GM18870 (cell line): ENCODE data around the gene FSIP1.

ENCODE experiments used
- ATAC-seq: cut with Tn5 transposase; IDR thresholded peaks from one replicate; pipeline ENCODE4 v1.9.1; 2021; ENCODE audit warnings: moderate library complexity; ENCODE audit not compliant: unreplicated experiment

Gene FSIP1

DNA sequence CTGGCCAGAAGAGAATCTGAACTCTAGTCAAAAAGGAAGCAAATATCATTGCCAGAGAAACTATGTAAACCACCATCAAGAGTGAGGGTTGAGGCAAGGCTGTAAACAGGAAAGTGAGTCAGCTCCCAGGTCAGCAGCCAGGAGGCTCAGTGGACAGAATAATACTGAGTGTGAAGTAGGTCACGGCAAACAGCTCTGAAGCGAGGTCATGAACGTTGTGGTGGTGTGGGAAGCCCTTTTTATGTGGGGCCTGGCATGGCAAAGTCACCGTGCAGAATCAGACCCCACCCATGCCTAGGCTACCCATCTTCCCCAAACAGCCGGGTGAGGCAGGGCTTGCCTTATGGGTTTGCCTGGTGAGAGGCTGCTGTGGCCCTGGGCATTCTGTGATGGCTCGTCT, 157.8 kb downstream of the FSIP1 start:
- no peak for ATAC-seq

DNA sequence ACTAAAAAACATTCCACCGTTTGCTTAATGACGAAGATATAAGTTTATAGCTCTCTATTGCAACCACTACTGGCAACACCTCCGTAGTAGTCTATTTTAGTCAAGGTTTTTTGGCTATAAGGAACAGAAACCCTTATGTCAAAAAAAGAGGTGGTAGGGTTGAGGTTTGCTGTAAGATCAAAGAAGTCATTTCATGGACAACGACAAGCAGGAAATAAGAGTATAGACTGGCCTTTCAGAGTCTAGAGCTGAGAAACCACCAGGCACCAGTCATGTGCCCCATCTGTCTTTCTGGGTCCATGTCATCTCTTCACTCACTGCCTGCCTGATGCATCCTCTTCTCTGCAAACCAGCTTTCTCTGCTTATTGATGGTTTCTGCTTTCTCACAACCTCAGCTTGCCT, 159.1 kb downstream of the FSIP1 start:
- peak; percentile 85 for ATAC-seq

DNA sequence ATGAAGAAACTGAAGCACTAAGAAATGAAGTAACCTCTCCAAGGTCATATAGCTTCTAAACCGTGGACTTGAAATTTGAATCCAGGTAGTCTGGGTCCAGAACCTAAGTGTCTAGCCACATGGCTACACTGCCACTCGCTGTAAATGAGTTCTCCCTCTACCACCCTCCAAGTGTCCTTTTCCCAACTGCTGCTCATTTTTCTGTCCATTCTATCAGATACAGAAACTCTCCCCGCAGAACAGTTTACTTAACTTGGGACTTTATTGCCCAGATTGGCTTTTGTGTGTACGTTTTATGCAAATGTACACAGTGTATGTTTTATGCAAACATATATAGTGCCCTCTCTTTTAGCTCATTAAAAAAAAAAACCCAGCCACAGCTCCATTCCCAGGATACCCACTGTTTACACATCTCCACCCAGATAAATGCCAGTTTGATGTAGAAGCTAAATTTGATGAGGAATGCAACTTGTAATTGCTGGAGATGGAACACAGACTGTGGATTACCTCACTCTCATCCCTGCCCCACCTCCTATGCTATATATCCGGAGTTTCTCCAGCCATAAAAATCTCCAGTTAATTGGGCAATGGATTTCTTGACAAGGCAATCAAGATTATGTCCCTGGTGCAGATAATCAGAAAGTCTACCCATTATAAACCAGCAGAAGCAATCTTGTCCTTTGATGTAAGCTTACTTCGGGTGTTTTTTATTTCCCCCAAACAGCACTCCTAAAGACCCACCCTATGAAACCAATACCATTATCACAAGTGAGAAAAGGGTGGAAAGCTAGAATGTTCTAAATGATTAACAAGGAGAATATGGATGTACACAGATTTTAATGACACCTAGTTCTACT, 159.8 kb downstream of the FSIP1 start:
- peak; percentile 6 for ATAC-seq

GRCh38 chr15:39621976-39622375, 160.7 kb downstream of the FSIP1 start:
- no peak for ATAC-seq

DNA sequence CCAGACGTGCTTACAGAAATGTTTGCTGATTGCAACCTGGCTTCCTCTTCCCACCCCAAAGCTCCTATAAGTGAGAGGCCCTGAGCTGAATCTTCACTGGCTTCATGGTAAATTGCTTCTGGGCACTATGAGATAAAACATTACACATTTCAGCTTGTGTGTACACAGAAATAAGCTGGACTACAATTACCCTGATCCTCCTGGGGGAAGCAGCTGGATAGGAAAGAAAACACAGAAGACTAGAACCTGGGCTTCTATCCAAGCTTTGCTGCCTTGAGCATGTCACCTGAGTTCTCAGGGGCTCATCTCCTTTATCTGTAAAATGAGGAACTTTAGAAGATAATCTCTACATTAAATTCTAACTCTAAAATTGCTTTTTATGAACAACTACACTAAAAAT, 161.4 kb downstream of the FSIP1 start:
- no peak for ATAC-seq

DNA sequence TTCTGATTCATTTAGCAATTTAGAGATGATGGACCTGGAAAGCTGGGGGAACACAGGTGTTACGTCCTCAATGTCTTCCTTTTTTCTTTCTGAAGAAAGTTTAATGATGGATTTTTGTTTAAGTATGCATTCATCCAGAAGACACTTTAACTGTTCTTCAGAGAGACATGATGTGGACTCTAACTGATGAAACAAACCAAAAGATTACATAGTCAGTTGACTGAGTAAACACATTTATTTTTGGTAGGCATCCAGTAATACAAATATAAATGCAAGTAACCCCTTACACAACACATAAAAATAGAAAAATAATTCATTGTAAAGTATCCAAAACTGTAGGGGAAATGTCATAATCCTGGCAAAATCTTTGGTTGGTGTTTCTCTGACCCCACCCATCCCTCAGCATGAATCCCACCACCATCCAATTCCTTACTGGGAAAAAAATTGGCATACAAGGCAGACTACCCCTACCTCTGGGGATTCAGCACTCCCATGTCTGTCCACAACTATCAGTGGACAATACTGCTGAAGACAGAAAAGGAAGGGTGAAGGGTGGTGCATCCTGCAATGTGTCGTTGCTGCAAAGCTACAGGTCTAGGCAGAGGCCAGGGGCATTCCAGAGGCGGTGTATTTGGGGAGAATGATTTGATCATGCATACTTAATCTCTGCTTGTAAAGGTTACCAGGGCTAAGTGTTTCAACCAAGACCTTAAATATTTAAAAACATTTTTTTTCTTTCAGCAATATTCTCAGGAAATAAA, 164.4 kb downstream of the FSIP1 start:
- ATAC-seq = no peak

- no peak for ATAC-seq
Measured at GRCh38 chr15:39616731-39617455, 165.7 kb downstream of the FSIP1 start.

GRCh38 chr15:39613861-39614260, 168.8 kb downstream of the FSIP1 start:
- no peak for ATAC-seq

GRCh38 chr15:39613271-39613670, 169.4 kb downstream of the FSIP1 start:
- no peak for ATAC-seq

DNA sequence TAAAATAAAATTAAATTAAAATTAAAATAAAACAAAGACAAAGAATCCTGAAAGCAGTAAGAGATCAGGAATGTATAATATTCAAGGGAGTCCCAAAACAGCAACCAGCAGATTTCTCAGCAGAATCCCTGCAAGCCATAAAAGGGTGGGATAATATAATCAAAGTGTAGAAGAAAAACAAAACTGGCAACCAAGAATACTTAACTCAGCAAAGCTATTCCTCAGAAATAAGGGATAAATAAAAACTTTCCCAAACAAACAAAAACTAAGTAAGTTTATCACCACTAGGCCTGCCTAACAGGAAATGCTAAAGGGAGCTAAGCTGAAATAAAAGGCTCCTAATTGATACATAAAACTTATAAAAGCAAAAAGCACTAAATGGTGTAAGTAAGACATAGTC, 172.0 kb downstream of the FSIP1 start:
- ATAC-seq = no peak

DNA sequence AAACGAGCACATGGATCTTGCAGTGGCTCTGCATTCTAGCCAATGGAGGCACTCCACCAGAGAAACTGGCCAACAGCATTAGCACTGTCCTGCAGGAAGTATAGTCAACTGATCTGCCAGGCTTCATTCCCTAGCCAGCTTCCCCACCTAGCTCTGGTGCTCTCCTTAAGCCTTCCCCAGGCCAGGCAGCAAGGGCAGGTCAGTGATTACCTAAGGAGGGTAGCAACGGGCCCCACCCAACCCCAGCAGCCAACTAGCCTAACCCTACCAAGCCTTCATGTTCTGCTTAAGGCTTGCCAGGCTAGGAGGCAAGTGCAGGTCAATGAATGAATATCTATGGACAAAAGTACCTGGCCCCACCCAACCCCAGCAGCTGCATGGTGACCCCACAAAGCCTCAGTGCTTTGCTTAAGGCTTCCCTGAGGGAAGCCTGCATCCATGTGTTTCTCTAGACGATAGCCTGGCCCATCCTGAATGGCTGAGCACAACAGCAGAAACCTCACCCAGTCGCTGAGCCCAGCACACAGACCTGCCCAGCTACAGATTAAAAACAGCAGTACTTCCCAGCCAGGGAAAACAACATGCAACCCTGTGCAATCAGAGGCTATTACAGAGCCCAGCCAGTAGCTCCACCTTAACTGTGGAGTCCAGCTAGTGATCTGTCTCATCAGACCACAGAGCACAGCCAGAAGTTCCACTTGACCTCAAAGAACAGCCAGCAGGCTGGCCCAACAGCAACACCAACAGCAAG, 173.3 kb downstream of the FSIP1 start:
- no peak for ATAC-seq

GRCh38 chr15:39608185-39609139, 174.2 kb downstream of the FSIP1 start:
- ATAC-seq = no peak

- ATAC-seq = no peak
Measured at GRCh38 chr15:39605146-39605545, 177.5 kb downstream of the FSIP1 start.

DNA sequence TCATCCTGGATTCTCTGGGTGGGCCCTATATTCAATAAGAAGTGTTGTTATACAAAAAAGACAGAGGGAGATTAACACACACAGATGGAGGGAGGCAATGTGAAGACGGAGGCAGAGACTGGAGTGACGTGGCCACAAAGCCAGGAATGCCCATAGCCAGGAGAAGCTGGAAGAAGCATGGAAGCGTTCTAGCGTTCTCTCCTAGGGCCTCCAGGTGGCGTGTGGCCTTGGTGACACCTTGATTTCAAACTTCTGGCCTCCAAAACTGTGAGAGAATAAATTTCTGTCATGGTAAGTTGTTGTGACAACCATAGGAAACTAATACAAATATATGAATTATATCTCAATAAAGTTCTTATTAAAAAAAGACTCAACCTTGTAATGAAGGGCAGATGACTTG, 180.5 kb downstream of the FSIP1 start:
- ATAC-seq = no peak

- ATAC-seq = no peak
Measured at GRCh38 chr15:39599871-39600270, 182.8 kb downstream of the FSIP1 start.

DNA sequence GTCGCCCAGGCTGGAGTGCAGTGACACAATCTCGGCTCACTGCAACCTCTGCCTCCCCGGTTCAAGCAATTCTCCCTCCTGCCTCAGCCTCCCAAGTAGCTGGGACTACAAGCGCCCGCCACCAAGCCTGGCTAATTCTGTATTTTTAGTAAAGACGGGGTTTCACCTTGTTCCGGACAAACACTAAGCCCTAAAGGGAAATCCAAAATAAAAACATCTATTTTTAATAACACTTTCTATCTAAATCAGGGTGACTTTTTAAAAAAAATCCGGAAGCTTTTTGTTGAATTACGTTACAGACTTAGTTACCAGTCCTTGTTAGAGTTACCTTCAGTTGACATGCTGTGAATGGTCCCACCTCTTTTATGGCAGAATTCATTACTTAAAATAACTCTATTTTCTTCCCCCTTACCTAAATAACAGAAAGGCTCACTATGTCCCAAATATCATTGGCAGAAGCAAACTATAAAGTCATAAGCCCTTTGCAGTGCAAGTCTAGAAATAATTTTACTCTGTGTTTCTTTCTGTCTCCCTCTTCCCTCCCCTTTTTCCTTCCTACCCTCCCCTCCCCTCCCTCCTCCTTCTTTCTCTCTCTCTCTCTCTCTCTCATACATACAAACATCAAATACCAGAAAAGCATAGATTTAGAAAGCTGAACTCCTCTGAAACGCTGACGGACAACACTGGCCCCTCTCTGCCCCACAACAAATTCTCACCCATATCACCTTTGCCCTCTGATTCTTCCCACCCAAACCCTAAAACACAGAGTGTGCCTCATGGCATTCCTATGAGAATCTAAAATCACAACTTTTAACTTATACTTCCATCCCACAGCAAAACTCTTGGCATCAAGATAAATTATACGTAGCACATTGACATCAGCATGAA, 183.4 kb downstream of the FSIP1 start:
- no peak for ATAC-seq

DNA sequence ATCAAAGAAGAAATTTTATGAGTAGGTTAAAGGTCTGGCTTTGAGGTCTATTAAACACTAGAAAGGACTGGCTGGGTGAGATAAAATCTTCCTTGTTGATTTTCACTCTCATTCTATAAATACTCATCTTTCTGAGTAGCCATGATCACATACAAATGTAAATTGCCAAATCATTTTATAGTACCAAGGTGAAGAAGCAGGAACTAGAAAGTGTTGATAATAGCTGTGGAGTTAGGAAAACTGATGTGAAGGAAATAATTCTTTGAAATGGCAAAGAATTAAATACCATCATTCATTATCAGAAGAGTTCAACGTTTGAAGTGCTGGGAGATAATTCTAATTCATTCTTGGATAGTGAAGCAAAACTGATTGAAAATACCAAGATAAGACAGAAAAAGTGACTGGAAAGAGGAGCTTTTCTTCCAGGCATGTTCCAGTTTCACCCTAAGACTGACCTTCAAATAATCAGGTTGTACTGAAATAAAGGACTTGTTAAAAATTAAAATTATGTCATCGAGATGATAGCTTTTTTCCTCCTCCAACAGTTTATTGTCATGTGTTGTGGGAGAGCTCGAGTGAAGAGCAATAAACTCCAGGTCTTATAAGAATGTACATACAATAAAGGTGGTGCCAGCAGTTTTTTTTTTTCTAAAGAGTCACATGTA, 184.3 kb downstream of the FSIP1 start:
- ATAC-seq = no peak

DNA sequence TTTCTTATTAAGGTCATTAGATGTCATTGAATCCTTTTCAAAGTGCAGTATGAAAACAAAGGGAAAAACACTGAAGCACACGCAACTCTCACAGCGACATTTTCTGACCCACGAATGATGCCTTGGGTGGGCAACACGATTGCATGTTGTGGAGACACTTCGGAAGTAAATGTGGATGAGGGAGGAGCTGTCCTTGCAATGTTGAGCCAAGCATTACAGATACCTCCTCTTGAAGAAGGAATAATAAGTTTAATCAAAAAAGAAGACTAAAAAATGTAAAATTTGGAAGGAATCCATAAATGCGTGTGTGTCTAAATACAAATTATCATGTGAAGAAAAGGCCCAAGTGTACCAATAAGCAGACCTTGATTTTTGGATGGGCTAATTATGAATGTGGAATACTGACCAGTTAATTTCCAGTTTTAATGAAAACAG, 184.9 kb downstream of the FSIP1 start:
- no peak for ATAC-seq
